ENCODE results near the gene VHLL.

VHLL gene

GRCh38 chr1:156291226-156292061 is 7.7 kb downstream of the VHLL start:
- no peak for DNase-seq (ENCODE audit: low spot score)

GRCh38 chr1:156289857-156290256 is 9.2 kb downstream of the VHLL start:
- no peak for DNase-seq (ENCODE audit: low spot score)

- no peak for DNase-seq (ENCODE audit: low spot score)
These were observed 13.0 kb downstream of the VHLL start for GRCh38 chr1:156286061-156286460.

- no peak for DNase-seq (ENCODE audit: low spot score)
These were observed 13.7 kb downstream of the VHLL start for GRCh38 chr1:156285437-156285836.

GRCh38 chr1:156284757-156285156 is 14.3 kb downstream of the VHLL start:
- DNase-seq (ENCODE audit: low spot score), result no peak

- DNase-seq (ENCODE audit: low spot score), result no peak
These were observed 15.0 kb downstream of the VHLL start, which contains the start of gene TMEM79 for GRCh38 chr1:156284112-156284511. Gene TMEM79, plus strand, starts transcription at chr1:156284325. Its CDS starts 902 bp downstream, at chr1:156285227.

GRCh38 chr1:156283521-156283920 is 15.6 kb downstream of the VHLL start:
- no peak for DNase-seq (ENCODE audit: low spot score)

GRCh38 chr1:156282479-156283222 is 16.5 kb downstream of the VHLL start, which contains the start of gene SMG5:
Gene SMG5, minus strand, starts transcription at chr1:156282825. Its CDS starts 145 bp downstream, at chr1:156282680.
- peak; percentile 97 for DNase-seq (ENCODE audit: low spot score)

- no peak for DNase-seq (ENCODE audit: low spot score)
These were observed 17.2 kb downstream of the VHLL start for GRCh38 chr1:156281693-156282478.

- DNase-seq (ENCODE audit: low spot score), result no peak
These were observed 17.8 kb downstream of the VHLL start for GRCh38 chr1:156281281-156281680.

GRCh38 chr1:156279837-156280236 is 19.3 kb downstream of the VHLL start:
- DNase-seq (ENCODE audit: low spot score), result no peak

GRCh38 chr1:156276966-156277381 is 22.1 kb downstream of the VHLL start:
- no peak for DNase-seq (ENCODE audit: low spot score)

- DNase-seq (ENCODE audit: low spot score), result no peak
These were observed 22.6 kb downstream of the VHLL start for GRCh38 chr1:156276532-156276931.

- DNase-seq (ENCODE audit: low spot score), result no peak
These were observed 28.8 kb downstream of the VHLL start for GRCh38 chr1:156270314-156270713.

GRCh38 chr1:156268336-156268735 is 30.8 kb downstream of the VHLL start:
- no peak for DNase-seq (ENCODE audit: low spot score)

- DNase-seq (ENCODE audit: low spot score), result no peak
These were observed 33.1 kb downstream of the VHLL start for GRCh38 chr1:156266051-156266450.

- DNase-seq (ENCODE audit: low spot score), result no peak
These were observed 35.8 kb downstream of the VHLL start for GRCh38 chr1:156263288-156263655.

- no peak for DNase-seq (ENCODE audit: low spot score)
These were observed 36.4 kb downstream of the VHLL start for GRCh38 chr1:156262461-156263287.

- no peak for DNase-seq (ENCODE audit: low spot score)
These were observed 38.2 kb downstream of the VHLL start for GRCh38 chr1:156260896-156261295.

GRCh38 chr1:156259805-156260204 is 39.3 kb downstream of the VHLL start:
- DNase-seq (ENCODE audit: low spot score), result no peak

- DNase-seq (ENCODE audit: low spot score), result no peak
These were observed 40.2 kb downstream of the VHLL start for GRCh38 chr1:156258859-156259258.
